GM19455 (cell line): ENCODE results near the gene CLTB.
"Not testable (repeated sequence)": the region's sequence is repeated elsewhere in the genome, so short reads cannot be mapped to it uniquely, and the experiment has no call there.

Experiments
- ATAC-seq: cut with Tn5 transposase; IDR thresholded peaks from one replicate; pipeline ENCODE4 v1.9.1; 2021; ENCODE audit not compliant: unreplicated experiment

The CLTB gene, protein sequence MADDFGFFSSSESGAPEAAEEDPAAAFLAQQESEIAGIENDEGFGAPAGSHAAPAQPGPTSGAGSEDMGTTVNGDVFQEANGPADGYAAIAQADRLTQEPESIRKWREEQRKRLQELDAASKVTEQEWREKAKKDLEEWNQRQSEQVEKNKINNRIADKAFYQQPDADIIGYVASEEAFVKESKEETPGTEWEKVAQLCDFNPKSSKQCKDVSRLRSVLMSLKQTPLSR

DNA sequence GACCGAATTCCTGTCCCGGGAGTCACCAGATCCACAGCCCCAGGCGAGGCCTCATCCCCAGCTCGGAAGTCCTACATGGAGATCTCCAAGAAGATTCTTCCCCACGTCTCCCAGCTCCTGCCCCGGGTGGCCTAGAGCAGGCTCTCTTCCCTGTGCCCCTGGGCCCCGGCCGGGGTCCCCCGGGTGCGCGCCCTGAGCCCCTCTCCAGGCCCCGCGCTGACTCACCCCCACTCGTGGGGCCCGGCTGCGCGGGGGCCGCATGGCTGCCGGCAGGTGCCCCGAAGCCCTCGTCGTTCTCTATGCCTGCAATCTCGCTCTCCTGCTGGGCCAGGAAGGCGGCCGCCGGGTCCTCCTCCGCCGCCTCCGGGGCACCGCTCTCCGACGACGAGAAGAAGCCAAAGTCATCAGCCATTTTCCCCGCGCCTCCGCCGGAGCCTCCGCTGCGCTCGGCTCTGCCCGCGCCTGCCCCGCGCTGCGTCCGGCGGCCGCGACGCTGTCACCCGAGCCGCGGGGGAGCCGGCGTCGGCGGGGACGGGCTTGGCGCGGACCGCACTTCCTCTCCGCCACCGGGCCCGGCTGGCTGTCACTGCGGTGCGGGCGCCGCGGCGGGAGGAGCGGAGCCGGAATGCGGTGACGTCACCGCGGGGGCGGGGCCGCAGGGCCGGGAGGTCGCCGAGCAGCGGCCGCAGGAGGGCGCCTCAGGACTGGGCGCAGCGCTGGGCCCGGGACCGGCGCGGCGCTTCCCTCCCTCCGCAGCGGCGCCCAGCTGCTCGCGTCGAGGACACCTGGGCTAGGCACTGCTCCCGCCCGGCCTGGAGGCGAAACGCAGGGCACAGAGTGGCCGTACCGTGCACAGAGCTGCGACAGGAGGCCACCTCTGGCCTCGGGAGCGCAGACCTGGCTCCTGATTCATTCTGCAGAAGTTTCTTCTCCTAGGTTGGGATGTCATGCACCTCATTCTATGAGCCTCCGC, at the start of gene CLTB:
TSS of gene CLTB (minus strand) at position 588 of the 973 bp plus-strand sequence. CDS start at position 412, 176 bp downstream.
- peak; percentile 91 for ATAC-seq

DNA sequence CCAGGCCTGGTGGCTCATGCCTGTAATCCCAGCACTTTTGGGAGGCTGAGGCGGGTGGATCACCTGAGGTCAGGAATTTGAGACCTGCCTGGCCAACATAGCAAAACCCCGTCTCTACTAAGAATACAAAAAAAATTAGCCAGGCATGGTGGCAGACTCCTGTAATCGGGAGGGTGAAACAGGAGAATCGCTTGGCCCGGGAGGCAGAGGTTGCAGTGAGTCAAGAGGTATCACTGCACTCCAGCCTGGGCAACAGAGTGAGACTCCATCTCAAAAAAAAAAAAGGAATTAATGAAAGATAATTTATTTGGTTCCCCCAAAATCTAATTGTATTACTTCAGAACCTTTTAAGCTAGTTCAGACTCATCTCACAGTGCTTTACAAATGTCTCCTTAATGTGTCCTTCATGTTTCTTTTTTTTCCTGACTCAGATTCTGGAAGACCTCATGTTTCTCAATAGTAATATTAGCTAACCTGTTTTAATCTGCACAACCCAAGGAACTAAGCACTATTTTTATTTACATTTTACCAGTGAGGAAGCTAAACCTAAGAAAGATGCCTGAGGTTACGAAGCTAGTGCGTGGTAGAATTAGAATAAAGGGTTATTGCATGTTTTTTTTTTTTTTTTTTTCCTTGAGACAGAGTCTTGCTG, 46.9 kb upstream of the CLTB start:
- ATAC-seq: no peak

DNA sequence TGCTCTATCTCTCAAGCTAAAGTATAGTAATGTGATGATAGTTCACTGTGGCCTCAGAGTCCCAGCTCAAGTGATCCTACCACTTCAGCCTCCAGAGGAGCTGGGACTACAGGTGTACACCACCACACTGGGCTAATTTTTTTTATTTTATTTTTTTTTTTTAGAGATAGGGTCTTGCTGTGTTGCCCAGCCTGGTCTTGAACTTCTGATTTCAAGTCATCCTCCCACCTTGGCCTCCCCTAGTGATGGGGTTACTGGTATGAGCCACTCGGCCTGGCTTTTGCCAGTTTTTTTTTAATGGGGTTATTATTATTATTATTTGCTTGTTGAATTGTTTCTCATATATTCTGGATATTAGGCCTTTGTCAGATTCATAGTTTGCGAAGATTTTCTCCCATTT, 45.0 kb upstream of the CLTB start:
- ATAC-seq: no peak

DNA sequence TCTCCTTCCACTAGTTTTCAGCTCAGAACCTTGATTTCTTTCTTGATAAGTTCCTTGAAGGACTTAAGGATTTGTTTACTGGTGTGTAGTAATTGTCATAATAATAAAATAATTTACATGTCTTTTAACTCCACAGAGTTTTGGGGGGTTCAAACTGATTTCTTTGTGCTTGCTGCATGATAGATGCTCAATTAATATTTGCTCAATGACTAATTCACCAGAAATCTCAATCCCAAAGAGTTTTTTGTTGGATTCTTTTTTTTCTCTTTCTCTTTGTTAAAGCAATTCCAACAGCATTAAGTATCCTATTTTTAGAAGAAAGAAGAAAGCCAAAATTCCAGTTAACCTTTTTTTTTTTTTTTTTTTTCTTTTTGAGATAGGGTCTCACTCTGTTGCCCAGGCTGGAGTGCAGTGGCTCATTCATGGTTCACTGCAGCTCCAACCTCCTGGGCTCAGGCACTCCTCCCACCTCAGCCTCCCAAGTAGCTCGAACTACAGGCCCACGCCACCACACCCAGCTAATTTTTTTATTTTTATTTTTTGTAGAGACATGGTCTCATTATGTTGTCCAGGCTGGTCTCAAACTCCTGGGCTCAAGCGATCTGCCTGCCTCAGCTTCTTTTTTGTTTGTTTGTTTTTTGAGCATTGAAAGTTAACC, 42.7 kb upstream of the CLTB start:
- ATAC-seq: no peak

DNA sequence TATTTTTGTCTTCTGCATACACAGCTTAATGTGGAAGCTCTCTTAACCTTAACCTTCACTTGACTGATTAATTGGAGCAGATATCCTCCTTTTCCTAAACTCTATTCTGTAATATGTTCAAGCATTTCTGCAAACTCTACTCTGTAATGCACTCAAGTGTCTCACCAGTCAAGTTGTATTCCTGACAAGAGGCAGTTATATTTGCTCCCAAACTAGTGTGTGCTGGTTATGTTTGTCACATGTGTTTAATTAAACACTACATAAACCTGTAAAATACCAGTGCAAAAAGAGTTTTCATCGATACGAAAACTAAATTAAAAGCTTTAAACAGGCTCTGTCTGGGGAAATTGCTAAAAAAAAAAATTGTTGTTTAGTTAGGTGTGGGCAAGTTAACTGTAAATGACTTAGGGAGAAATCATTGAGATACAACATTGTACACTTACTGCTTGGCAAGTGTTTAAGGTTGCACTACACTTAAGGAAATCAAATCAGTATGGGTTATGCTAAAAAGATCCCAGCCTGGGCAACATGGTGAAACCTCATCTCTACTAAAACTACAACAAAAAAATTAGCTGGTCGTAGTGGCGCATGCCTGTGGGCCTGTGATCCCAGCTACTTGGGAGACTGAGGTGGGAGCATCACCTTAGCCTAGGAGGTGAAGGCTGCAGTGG, 38.5 kb upstream of the CLTB start:
- ATAC-seq: no peak

DNA sequence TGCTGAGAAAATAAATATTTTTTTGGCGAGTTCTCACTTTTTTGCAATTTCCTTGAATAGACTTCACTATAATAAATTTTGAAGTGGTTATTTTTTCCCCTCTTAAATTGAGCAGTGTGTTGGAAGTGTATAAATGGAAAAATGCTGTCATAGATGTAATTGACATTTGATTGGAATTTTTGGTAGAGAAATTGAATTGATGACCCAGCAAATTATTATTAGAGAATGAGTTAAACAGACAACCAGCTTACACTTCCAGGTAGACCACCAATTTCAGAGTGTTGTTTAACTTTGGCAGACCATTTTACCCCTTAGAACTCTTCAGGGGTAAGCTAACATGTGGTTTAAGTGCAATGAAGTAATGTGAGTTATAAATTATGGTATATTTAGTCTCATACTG, 33.7 kb upstream of the CLTB start:
- no peak for ATAC-seq

DNA sequence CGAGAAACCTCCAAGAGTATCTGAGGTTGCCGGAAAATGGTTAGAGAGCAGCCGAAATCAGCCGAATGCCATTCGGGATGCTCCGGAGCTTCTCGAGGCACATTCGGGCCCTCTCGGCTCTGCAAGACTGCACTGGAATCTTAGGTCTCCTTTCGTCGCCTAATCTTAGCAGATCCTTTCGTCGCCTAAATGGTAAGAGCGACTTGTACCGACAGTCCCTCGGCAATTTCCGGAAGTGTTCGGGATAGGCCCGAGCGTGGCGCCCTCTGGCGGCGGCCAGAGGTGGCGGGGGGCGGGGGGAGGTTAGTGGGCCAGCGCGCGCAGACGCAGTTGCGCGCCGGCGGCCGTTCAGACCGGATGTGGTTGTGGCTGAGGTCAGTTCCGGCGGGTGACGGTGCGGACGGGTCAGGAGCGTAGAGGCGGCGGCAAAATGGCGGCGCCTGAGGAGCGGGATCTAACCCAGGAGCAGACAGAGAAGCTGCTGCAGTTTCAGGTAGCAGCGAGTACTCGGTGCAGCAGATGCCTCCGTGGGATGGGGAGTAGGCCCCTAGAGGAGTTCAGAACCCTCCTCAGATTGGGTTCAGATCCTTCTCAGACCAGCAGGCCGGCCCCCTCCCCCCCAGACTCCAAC, 31.8 kb upstream of the CLTB start, which contains the start of gene FAF2:
TSS of gene FAF2 (plus strand) at position 408 of the 631 bp plus-strand sequence. CDS start at position 431, 23 bp downstream.
- peak; percentile 94 for ATAC-seq

DNA sequence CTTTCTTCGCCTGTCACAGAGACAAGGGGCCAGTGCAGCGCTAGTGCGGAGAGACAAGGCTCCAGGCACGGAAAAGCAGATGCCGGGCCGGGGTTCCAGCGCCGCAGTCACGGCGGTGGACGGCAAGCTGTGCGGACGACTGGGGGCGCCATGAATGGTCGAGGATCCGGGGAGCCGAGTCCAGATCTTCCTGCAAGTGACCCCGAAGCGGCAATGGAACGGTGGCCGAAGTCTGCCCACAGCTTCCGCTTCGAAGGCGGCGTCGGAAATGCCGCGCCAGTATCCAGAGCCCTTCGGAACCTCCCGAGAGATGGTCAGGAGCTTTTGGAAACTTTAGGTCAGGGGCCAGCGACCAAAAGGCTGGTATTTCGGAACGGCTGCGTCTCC, 31.2 kb upstream of the CLTB start:
- ATAC-seq: peak; percentile 27

DNA sequence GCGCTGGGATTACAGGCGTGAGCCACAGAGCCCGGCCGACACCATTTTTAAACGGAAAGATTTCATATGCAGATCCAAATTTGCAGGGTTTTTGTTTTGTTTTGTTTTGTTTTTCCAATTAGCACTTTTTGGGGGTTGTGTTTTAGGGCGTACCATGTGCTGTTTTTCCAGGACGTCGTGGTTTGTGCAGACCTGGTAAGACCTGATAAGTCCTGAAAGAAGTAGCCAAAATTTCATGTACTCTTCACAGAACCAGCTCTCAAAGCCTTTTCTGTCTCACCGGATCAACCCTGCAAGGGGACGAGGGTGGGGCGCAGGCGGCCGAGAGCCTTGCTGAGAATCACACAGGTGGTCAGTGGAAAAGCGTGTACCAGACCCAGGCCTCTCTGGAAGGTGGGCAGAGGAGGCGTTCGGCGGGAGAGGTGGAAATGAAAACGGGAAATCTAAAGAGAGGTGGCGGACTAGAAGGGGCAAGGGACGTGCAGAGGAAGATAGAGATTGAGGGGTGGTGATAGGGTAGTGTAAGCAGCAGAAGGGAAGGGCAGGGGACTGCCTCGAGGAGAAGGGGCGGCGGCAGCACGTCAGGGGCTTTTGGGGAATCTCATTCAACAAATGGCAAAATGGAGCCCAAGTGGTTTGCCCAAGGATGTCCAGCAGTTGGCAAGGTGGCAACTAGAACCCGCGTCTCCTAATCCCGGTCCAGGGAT, 30.7 kb upstream of the CLTB start:
- ATAC-seq: no peak

DNA sequence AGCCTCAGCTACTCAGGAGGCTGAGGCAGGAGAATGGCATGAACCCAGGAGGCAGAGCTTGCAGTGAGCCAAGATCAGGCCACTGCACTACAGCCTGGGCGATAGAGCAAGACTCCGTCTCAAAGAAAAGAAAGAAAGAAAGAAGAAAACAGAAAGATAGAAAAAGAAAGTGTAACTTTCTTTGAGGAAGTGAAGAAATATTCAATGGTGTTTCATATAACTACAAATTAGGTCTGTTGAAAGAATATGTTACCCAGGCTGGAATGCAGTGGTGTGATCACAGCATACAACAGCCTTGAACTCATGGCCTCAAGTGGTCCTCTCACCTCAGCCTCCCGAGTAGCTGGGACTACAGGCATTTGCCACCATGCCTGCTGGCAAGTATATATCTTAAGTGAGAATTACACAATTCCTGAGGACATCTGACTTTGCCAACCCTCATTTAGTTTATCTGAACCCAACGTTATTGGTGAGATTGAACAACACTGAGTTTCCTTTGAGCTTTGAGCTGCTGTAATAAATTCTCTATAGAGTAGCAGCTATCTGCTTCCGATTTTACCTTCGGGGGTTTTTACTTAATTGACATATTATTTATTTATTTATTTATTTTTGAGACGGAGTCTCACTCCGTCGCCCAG, 29.8 kb upstream of the CLTB start:
- no peak for ATAC-seq

DNA sequence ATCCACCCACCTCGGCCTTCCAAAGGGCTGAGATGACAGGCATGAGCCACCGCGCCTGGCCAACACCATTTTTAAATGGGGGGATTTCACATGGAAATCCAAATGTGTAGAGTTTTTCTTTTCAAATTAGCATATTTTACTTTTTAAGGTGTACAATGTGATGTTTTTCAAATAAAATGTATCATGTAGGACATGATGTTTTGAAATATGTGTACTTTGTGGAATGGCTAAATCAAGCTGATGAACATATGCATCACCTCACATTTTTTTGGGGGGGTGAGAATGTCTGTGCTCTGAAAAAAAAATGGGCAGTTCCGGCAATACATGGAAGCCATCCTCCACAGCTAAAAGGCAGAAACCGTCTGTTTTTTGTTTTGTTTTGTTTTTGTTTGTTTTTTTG, 28.4 kb upstream of the CLTB start:
- ATAC-seq: no peak

DNA sequence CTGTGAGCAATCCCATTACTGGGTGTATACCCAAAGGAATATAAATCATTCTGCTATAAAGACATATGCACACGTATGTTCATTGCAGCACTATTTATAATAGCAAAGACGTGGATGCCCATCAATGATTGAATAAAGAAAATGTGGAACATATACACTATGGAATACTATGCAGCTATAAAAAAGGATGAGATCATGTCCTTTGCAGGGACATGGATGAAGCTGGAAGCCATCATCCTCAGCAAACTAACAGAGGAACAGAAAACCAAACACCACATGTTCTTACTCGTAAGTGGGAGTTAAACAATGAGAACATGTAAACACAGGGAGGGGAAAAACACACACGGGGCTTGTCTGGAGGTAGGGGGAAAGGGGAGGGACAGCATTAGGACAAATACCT, 26.6 kb upstream of the CLTB start:
- ATAC-seq: not testable (repeated sequence)

DNA sequence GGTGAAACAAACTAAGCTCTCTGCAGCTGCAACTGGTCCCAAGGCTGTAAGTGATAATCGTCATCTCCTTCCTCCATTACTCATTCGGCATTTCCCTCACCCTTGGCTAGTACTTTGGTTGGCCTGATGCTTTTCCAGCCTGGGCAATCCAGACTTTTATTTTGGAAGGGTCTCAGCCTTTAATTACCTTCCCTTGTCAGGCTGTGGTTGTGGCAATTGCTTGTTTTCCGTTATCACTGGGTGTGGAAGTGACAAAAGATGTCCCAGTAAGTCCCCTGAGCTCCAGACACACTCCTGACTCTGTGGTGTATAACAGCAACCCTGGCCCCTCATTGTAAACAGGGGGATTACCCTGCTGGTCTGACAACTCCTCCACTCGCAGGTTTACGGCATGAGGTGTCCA, 25.6 kb upstream of the CLTB start:
- no peak for ATAC-seq

DNA sequence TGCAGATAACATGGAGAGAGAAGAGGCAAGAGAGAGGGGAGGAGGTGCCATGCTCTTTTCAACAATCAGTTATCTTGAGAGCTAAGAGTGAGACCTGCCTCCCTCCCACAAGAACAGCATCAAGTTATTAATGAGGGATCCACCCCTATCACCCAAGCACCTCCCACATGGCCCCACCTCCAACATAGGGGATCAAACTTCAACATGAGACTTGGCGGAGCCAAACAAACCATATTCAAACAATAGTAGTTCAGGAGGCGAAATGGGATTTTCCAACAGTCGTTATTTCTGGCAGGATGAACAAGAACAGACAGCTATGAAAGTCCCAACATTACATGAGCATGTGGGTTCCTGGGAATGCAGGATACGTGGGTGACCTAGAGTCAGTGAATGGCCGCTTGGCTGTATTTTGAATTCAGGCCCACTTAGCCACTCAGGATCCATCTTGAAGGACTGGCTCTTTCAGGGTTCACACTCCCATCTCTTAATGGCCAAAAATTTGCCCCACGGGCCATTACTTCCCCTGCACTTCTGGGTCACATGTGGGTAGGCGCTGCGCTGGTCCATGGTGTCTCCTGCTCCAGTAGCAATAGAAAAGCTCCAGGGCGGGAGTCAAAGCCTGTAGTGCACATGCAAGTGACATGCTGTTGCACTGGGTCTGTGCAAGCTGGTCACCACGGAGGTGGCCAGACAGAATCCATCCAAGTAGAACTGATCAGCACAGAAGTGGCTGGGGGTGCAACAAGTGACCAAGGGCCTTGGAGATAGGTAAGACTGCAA, 24.8 kb upstream of the CLTB start:
- ATAC-seq: no peak

DNA sequence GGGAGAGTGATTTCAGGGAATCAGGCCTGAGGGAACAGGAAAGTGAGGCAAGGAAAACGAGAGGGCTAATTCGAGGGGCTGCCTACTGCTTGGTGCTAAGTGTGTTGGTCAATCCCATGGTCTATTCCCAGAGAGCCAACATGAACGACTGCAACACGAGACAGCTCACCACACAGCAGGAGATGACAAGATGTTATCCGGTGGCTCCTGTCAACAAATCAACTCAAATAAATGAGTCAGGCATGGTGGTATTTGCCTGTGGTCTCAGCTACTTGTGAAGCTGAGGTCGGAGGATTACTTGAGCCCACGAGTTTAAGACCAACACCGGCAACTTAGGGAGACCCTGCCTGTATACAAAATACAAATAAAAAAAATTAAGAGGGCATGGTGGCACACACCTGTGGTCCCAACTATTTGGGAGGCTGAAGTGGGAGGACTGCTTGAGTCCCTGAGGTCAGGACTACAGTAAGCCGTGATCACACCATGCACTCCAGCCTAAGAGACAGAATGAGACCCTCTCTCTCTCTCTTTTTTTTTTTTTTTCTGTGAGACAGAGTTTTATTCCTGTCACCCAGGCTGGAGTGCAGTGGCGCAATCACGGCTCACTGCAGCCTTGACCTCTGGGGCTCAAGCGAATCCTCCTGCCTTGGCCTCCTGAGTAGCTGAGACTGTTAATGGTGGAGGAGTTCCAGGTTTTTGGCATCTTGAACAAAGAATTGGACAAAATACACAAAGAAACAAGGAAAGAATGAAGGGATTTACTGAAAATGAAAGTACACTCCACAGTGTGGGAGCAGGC, 22.8 kb upstream of the CLTB start:
- ATAC-seq: no peak

DNA sequence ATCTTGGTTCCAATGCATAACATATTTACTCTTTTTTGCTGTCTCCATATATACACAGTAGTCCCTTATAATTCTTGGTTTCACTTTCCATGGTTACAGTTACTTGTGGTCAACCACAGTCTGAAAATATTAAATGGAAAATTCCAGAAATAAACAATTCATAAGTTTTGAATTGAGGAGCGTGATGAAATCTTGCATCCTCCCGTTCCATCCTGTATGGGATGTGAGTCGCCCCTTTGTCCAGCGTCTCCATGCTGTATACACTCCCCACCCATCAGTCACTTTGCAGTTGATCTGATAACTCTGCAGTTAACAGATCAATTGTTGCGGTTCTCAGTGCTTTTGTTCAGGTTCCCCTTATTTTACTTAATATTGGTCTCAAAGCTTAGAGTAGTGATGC, 20.3 kb upstream of the CLTB start:
- no peak for ATAC-seq

DNA sequence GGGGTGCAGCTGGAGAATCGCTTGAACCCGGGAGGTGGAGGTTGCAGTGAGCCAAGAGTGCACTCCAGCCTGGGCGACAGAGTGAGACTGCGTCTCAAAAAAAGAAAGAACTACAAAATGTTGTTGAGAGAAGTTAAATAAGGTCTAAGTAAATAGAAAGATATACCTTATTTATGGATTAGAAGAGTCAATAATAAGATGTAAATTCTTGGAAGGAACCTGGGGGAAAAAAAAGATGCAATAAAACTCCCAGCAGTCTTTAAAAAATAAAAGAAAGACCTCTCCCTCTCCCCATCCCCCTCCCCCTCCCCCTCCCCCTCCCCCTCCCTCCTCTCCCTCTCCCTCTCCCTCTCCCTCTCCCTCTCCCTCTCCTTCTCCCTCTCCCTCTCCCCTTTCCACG, 16.4 kb upstream of the CLTB start:
- no peak for ATAC-seq
